Spleen (tissue), 11 donors: ENCODE results near the gene TMC7. TPM values are rescaled to one million over a fixed set of nuclear protein-coding genes. Genes with fewer than 3 reads are reported as not detected.

ENCODE experiments used
- DNase-seq: peaks from one replicate; pipeline ENCODE4 v3.0.0-alpha.2; 2020
- H3K27ac ChIP-seq, 8 donors: fragments of 200-600 bp; sonication (generic) in 7 of 8; 1 replicate in 4 of 8; 2 replicates in 4 of 8; pipeline versions ENCODE4 v1.5.0 to v1.8.0; 2016 to 2021; ENCODE audit warnings: inconsistent platforms in 4 of 8, mild to moderate bottlenecking in 4 of 8, moderate library complexity in 1 of 8
- H3K27me3 ChIP-seq, 7 donors: fragments of 200-600 bp; sonication (generic) in 6 of 7; replicated peaks in 1 of 7; 1 replicate in 4 of 7; 2 replicates in 3 of 7; pipeline versions ENCODE4 v1.5.0 to v1.8.0; 2016 to 2021; ENCODE audit warnings: inconsistent platforms in 3 of 7, mild to moderate bottlenecking in 1 of 7
- H3K36me3 ChIP-seq, 6 donors: fragments of 200-600 bp; sonication (generic) in 5 of 6; 1 replicate in 4 of 6; 2 replicates in 2 of 6; pipeline versions ENCODE4 v1.5.0 to v1.8.0; 2016 to 2021; ENCODE audit warnings: inconsistent platforms in 2 of 6
- H3K4me1 ChIP-seq, 6 donors: fragments of 200-600 bp; sonication (generic) in 5 of 6; 1 replicate in 3 of 6; 2 replicates in 3 of 6; pipeline versions ENCODE4 v1.5.0 to v1.8.0; 2016 to 2021; ENCODE audit warnings: inconsistent platforms in 3 of 6
- H3K4me3 ChIP-seq, 8 donors: fragments of 200-600 bp; sonication (generic) in 7 of 8; 1 replicate in 4 of 8; 2 replicates in 4 of 8; pipeline versions ENCODE4 v1.5.0 to v1.8.0; 2016 to 2021; ENCODE audit warnings: inconsistent platforms in 4 of 8, mild to moderate bottlenecking in 4 of 8, moderate library complexity in 2 of 8
- H3K9me3 ChIP-seq, 8 donors: fragments of 200-600 bp; sonication (generic) in 7 of 8; 1 replicate in 4 of 8; 2 replicates in 4 of 8; pipeline versions ENCODE4 v1.5.0 to v1.8.0; 2016 to 2021; ENCODE audit warnings: inconsistent platforms in 4 of 8
- POLR2A ChIP-seq, 3 donors: fragments of 450-650 bp; IDR thresholded peaks; one replicate each; pipeline ENCODE4 v1.5.1; 2017; ENCODE audit warnings: antibody characterized with exemption in 3 of 3, mild to moderate bottlenecking in 1 of 3
- POLR2AphosphoS5 ChIP-seq, 3 donors: sonication (generic); formaldehyde crosslinking; IDR thresholded peaks; one replicate each; pipeline ENCODE4 v1.5.1; 2017; ENCODE audit warnings: antibody characterized with exemption in 3 of 3
- WGBS, 5 donors: extraction: QIAGEN DNeasy Blood & Tissue Kit in 3 of 5; methylation state at CpG; one replicate each; pipeline versions ENCODE4 v1.1.5 to v1.1.7; 2013 to 2018; 5-methylcytosine and 5-hydroxymethylcytosine counted together
- intact Hi-C: fragments of 100-400 bp; cut with DNase I; formaldehyde crosslinking; loops from one replicate; pipeline ENCODE4 v1.15.0; 2023; ENCODE audit warnings: low total_unique reads
- polyA plus RNA-seq, 3 donors: library from polyadenylated mRNA; stranded (reverse); fragments of 200-250 nt; gene quantifications; one replicate each; pipeline ENCODE4 v1.2.1, GENCODE V29; 2013
- total RNA-seq, 7 donors: library from RNA; depleted of rRNA in 3 of 7; stranded (reverse); fragments of >200 nt in 3 of 7; fragmentation: NEBNext Ultra II Directional in 4 of 7; extraction: Animal tissue kit (Norgen Biotek cat#: 25700) in 4 of 7; gene quantifications; one replicate each; pipeline versions ENCODE4 v1.1.0 to v1.2.1, GENCODE V29; 2016 to 2021
- TF ChIP-seq, protein P1 (sequence below), 11 experiments: fragments of 200-600 bp in 7 of 11; fragments of 450-650 bp in 4 of 11; sonication (generic) in 4 of 11; IDR thresholded peaks in 8 of 11; conservative IDR thresholded peaks in 3 of 11; 1 replicate in 7 of 11; 2 replicates in 4 of 11; pipeline versions ENCODE4 v1.4.0 to v1.8.0; 2016 to 2021; ENCODE audit warnings: antibody characterized with exemption in 11 of 11, inconsistent platforms in 4 of 11, mild to moderate bottlenecking in 1 of 11
- donor health status: healthy with polysubstance abuse.
- donor health status: DM: no; HTN: no; CAD: no; lungs with moderate emphysema.
- donor health status: DM: no; HTN: no; CAD: no.
- donor health status: Bipolar disorder and iron deficiency.
- donor health status: healthy.
- donor health status: DM: no; HTN: no; CAD: no.
- donor health status: DM: yes; HTN: yes; CAD: no.

Gene TMC7
- total and polyA plus RNA-seq, 10 donors: 0.15 to 0.60 (median 0.37) TPM

GRCh38 chr16:19102187-19102872, 118.6 kb downstream of the TMC7 start:
- Histone ChIP-seq H3K4me3 (no peak overlapping the region), H3K36me3 (no peaks in the 10 kb centered on the region), H3K27me3 (no peaks in the 10 kb centered on the region), H3K27ac (no peak overlapping the region), H3K9me3 (peaks cover 0 to 12% (median 0%) of the 10 kb centered on the region in 8 donors), H3K4me1 (peaks cover 0 to 2% (median 0%) of the 10 kb centered on the region in 6 donors)
- intact Hi-C loops: no loop called here
- 77 to 85% (median 83%) methylated on average over 16 of the region's 16 CpGs for WGBS, 5 donors
- no peak for DNase-seq
- TF ChIP-seq, protein P1, sequence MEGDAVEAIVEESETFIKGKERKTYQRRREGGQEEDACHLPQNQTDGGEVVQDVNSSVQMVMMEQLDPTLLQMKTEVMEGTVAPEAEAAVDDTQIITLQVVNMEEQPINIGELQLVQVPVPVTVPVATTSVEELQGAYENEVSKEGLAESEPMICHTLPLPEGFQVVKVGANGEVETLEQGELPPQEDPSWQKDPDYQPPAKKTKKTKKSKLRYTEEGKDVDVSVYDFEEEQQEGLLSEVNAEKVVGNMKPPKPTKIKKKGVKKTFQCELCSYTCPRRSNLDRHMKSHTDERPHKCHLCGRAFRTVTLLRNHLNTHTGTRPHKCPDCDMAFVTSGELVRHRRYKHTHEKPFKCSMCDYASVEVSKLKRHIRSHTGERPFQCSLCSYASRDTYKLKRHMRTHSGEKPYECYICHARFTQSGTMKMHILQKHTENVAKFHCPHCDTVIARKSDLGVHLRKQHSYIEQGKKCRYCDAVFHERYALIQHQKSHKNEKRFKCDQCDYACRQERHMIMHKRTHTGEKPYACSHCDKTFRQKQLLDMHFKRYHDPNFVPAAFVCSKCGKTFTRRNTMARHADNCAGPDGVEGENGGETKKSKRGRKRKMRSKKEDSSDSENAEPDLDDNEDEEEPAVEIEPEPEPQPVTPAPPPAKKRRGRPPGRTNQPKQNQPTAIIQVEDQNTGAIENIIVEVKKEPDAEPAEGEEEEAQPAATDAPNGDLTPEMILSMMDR (IDR thresholded peaks at IDR 0.05 in 8 of 11, conservative IDR thresholded peaks at IDR 0.05 in 3 of 11): no peak
- no peak for TF ChIP-seq POLR2AphosphoS5 (IDR thresholded peaks at IDR 0.05)
- no peak for TF ChIP-seq POLR2A (IDR thresholded peaks at IDR 0.05)

DNA sequence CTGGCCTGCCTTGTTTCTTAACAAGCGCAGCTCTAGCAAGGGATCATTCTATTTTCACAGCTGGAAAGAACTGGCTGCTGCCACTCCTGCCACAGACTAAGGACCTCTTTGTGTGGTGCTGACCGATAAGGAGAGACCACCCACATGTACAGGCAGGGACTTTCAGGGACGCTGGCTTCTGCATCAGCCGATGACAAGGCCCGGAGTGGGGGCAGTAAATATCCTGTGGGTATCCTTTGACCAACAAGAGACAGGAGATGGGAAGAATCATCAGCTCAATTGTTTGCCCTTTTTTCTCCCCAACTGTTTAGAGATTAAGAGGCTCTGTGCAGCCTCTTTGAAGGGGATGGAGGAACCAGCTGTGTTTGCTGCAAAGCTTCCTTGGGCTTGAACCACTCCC, 120.9 kb downstream of the TMC7 start:
- Histone ChIP-seq H3K4me1 (peaks cover 0 to 8% (median 0%) of the 10 kb centered on the region in 6 donors), H3K4me3 (no peak overlapping the region), H3K27ac (no peak overlapping the region), H3K9me3 (peaks cover 0 to 5% (median 0%) of the 10 kb centered on the region in 8 donors), H3K27me3 (no peaks in the 10 kb centered on the region), H3K36me3 (no peaks in the 10 kb centered on the region)
- 80 to 90% (median 83%) methylated on average over 5 of the region's 5 CpGs for WGBS, 5 donors
- TF ChIP-seq POLR2A (IDR thresholded peaks at IDR 0.05) (no peak), POLR2AphosphoS5 (IDR thresholded peaks at IDR 0.05) (no peak)
- TF ChIP-seq, protein P1 (IDR thresholded peaks at IDR 0.05 in 8 of 11, conservative IDR thresholded peaks at IDR 0.05 in 3 of 11): no peak
- intact Hi-C loops: no loop called here
- no peak for DNase-seq

GRCh38 chr16:19105131-19105530, 121.4 kb downstream of the TMC7 start:
- Histone ChIP-seq H3K27me3 (no peaks in the 10 kb centered on the region), H3K9me3 (peaks cover 0 to 2% (median 0%) of the 10 kb centered on the region in 8 donors), H3K4me1 (peaks cover 0 to 8% (median 0%) of the 10 kb centered on the region in 6 donors), H3K4me3 (no peak overlapping the region), H3K27ac (no peak overlapping the region), H3K36me3 (no peaks in the 10 kb centered on the region)
- DNase-seq: no peak
- 83 to 93% (median 84%) methylated on average over 6 of the region's 6 CpGs for WGBS, 5 donors
- no peak for TF ChIP-seq POLR2A (IDR thresholded peaks at IDR 0.05)
- no peak for TF ChIP-seq POLR2AphosphoS5 (IDR thresholded peaks at IDR 0.05)
- TF ChIP-seq, protein P1 (IDR thresholded peaks at IDR 0.05 in 8 of 11, conservative IDR thresholded peaks at IDR 0.05 in 3 of 11): no peak
- intact Hi-C loops: no loop called here

DNA sequence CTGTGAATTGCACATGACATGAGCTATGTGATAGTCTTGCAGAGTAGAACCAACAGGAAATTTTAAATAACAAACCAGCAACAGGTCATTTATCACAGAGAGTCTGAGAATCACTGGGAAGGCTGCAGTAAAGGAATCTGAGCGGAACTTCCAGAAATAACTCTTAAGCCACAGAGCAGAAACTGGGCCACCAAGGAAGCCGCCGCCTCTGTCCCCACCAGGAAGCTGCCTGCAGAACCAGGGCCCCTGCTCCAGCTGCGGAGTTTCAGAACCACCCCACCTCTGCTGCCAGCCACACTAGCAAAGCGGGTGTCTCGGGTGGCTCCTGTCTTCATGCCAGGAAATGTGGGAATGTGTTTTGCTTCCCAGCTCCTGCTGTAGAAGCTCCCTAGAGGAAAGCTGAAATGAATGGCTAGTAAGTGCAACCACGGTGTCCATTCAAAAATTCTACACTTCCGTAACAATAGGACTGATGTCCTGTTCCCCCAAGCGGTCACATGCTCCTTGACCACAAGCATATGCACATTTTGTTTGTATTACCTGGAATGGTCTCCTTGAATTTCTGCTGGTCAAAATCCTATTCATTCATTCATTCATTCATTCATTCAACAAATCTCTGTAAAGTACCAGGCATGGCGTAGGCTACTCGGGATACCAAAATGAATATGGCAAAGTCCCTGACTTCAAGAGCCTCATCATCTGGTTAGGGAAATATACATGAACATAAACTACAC, 122.3 kb downstream of the TMC7 start:
- Histone ChIP-seq H3K27ac (no peak overlapping the region), H3K36me3 (no peaks in the 10 kb centered on the region), H3K9me3 (no peaks in the 10 kb centered on the region), H3K4me1 (peaks cover 0 to 8% (median 0%) of the 10 kb centered on the region in 6 donors), H3K27me3 (no peaks in the 10 kb centered on the region), H3K4me3 (no peak overlapping the region)
- no peak for DNase-seq
- intact Hi-C loops: no loop called here
- 53 to 76% (median 63%) methylated on average over 11 of the region's 11 CpGs for WGBS, 5 donors
- TF ChIP-seq POLR2AphosphoS5 (IDR thresholded peaks at IDR 0.05): no peak
